Measurements from ENCODE around the gene MAP4. TPM values are rescaled to one million over a fixed set of nuclear protein-coding genes. Genes with fewer than 3 reads are reported as not detected.

MAP4 gene
- polyA plus RNA-seq, 3 donors = 6.2 to 24.1 (median 18.4) TPM

DNA sequence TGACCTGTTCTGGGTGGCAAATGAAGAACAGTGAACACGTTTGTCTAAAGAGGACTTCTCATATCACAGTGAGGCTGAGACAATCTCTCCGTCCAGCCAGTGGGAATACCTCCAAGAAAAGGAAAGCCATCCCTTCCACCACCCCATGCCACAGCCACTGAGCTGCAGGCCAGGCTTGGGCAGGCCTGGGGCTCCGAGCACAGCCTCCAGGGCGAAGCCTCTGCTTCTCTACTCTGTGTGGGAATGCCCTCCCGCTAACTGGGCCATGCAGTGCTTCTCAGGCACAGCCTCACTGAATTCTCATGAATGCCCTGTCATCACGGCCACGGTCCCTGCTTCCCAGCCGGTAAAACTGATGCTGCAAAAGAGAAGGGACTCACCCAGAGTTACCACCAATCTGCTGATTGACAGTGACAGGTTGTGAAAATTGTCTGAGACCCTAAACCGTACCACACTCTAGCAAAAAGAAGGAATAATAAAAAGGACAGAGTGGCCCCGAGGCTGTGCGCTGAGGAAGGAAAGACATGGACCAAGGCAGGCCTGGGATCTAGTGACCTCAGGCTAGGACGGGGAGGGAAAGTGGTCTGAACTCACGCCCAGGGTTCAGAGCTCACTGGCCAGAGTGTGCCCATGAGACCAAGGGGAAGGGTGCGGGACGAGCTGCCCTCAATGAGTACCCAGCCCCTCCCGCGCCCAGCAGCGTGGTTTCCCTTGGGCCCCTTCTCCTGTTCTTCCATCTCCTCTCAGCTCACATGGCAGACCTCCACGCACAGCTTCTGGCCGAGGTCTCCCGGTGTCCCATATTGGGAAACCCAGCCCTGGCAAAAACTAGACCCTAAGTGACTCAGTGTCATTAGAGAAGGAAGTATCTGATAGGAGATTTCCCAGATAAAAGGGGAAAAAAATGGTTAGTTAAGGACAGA lies 160.5 kb downstream of the MAP4 start:
- H3K36me3 ChIP-seq (replicated peaks in 1 of 2; ENCODE audit: control insufficient read depth in 1 of 2, insufficient read depth in 2 of 2, low read length in 2 of 2) = peaks cover 42 to 91% of the 10 kb centered on the region in 2 donors
- WGBS (ENCODE audit: insufficient coverage) = 93% methylated on average over 13 of the region's 21 CpGs
- TF ChIP-seq, protein P1, sequence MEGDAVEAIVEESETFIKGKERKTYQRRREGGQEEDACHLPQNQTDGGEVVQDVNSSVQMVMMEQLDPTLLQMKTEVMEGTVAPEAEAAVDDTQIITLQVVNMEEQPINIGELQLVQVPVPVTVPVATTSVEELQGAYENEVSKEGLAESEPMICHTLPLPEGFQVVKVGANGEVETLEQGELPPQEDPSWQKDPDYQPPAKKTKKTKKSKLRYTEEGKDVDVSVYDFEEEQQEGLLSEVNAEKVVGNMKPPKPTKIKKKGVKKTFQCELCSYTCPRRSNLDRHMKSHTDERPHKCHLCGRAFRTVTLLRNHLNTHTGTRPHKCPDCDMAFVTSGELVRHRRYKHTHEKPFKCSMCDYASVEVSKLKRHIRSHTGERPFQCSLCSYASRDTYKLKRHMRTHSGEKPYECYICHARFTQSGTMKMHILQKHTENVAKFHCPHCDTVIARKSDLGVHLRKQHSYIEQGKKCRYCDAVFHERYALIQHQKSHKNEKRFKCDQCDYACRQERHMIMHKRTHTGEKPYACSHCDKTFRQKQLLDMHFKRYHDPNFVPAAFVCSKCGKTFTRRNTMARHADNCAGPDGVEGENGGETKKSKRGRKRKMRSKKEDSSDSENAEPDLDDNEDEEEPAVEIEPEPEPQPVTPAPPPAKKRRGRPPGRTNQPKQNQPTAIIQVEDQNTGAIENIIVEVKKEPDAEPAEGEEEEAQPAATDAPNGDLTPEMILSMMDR (IDR thresholded peaks at IDR 0.05) = no peak
- no peak overlapping the region for H3K9ac ChIP-seq (ENCODE audit: insufficient read depth, low read length, poor library complexity, severe bottlenecking)
- peaks cover 3% of the 10 kb centered on the region for H3K4me1 Mint-ChIP-seq
- no peak for DNase-seq
- H3K4me3 ChIP-seq (replicated peaks in 1 of 3; ENCODE audit: low read depth in 2 of 3, low read length in 3 of 3) = no peak overlapping the region
- H3K36me3 Mint-ChIP-seq = peaks cover 54 to 84% of the 10 kb centered on the region in 2 donors
- no peaks in the 10 kb centered on the region for H3K4me1 ChIP-seq (ENCODE audit: control insufficient read depth in 1 of 2, insufficient read depth in 2 of 2, low read length in 2 of 2)
- no peak overlapping the region for H2AFZ ChIP-seq (ENCODE audit: insufficient read depth, low read depth, low read length, poor library complexity, severe bottlenecking)
- intact Hi-C loops (cut with micrococcal nuclease) = no loop called here
- H3K9me3 Mint-ChIP-seq = no peaks in the 10 kb centered on the region
- H3K27me3 Mint-ChIP-seq (ENCODE audit: low read depth in 3 of 3) = no peaks in the 10 kb centered on the region
- H3K27ac ChIP-seq (ENCODE audit: low read depth in 1 of 2, low read length in 2 of 2) = no peak overlapping the region
- peak overlapping the region in 2 of 7 donors; percentile 10 to 12 for H3K27ac Mint-ChIP-seq
- no peaks in the 10 kb centered on the region for H3K9me3 ChIP-seq (replicated peaks in 1 of 2; ENCODE audit: control insufficient read depth in 1 of 2, insufficient read depth in 1 of 2, low read length in 2 of 2)
- H3K4me2 ChIP-seq (replicated peaks; ENCODE audit: extremely low read depth, low read length, poor library complexity, severe bottlenecking) = no peak overlapping the region
- no peaks in the 10 kb centered on the region for H3K27me3 ChIP-seq (ENCODE audit: control insufficient read depth in 2 of 2, insufficient read depth in 2 of 2, low read length in 2 of 2)
- no peaks in the 10 kb centered on the region for H4K20me1 ChIP-seq (ENCODE audit: insufficient read depth, low read length)
- no peak overlapping the region for H3K4me3 Mint-ChIP-seq
- H3K79me2 ChIP-seq (ENCODE audit: insufficient read depth, low read length) = no peaks in the 10 kb centered on the region

DNA sequence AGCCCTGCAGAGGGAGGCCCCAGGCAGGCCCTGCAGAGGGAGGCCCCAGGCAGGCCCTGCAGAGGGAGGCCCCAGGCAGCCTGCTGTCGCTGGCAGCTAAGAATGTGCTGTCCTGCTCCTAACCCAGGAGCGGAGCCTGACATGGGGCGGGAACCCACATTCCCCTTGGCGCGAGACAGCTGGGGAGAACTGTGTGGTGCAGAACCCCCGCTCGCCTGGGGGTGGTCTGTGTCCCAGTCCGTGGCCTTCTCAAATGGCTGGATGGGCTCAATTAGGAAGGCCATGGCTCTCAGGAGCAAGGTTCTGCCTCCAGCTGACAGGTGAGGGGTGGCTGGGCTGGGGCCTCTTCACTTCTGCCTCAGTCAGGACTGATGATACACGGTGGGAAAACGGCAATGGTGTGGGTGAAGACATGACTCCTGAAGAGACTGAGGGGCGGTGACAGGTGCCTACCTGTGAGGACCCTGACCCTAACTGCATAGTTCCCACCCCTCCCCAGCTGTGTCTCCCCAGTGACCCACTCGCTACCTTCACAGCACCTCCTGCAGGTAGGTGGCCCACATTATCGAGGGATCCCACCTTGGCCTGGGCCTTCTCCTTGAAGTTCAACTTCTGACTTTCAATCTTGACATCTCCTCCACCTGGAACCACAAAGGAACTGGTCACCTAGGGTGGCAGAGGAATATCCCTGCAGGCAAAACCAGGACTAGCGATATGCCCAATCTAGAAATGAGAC lies 161.3 kb downstream of the MAP4 start:
- no peak for DNase-seq
- Histone ChIP-seq H3K9me3 (replicated peaks in 1 of 2; ENCODE audit: control insufficient read depth in 1 of 2, insufficient read depth in 1 of 2, low read length in 2 of 2) (no peaks in the 10 kb centered on the region), H3K4me1 (ENCODE audit: control insufficient read depth in 1 of 2, insufficient read depth in 2 of 2, low read length in 2 of 2) (no peaks in the 10 kb centered on the region), H3K27ac (ENCODE audit: low read depth in 1 of 2, low read length in 2 of 2) (no peak overlapping the region), H3K4me2 (replicated peaks; ENCODE audit: extremely low read depth, low read length, poor library complexity, severe bottlenecking) (no peak overlapping the region), H3K79me2 (ENCODE audit: insufficient read depth, low read length) (no peaks in the 10 kb centered on the region), H3K27me3 (ENCODE audit: control insufficient read depth in 2 of 2, insufficient read depth in 2 of 2, low read length in 2 of 2) (no peaks in the 10 kb centered on the region), H4K20me1 (ENCODE audit: insufficient read depth, low read length) (peaks cover 4% of the 10 kb centered on the region), H3K9ac (ENCODE audit: insufficient read depth, low read length, poor library complexity, severe bottlenecking) (no peak overlapping the region), H3K36me3 (replicated peaks in 1 of 2; ENCODE audit: control insufficient read depth in 1 of 2, insufficient read depth in 2 of 2, low read length in 2 of 2) (peaks cover 50 to 91% of the 10 kb centered on the region in 2 donors), H3K4me3 (replicated peaks in 1 of 3; ENCODE audit: low read depth in 2 of 3, low read length in 3 of 3) (no peak overlapping the region), H2AFZ (ENCODE audit: insufficient read depth, low read depth, low read length, poor library complexity, severe bottlenecking) (no peak overlapping the region)
- TF ChIP-seq, protein P1 (IDR thresholded peaks at IDR 0.05) = no peak
- intact Hi-C loops (cut with micrococcal nuclease) = no loop called here
- H3K36me3 Mint-ChIP-seq = peaks cover 58 to 86% of the 10 kb centered on the region in 2 donors
- peak overlapping the region in 1 of 7 donors; percentile 49 for H3K27ac Mint-ChIP-seq
- no peaks in the 10 kb centered on the region for H3K27me3 Mint-ChIP-seq (ENCODE audit: low read depth in 3 of 3)
- H3K4me1 Mint-ChIP-seq = peaks cover 3% of the 10 kb centered on the region
- H3K4me3 Mint-ChIP-seq = no peak overlapping the region
- WGBS (ENCODE audit: insufficient coverage) = 91% methylated on average over 11 of the region's 14 CpGs
- no peaks in the 10 kb centered on the region for H3K9me3 Mint-ChIP-seq

Data from CD14-positive monocyte (primary cell).